HCT116 (cell line): Measurements from ENCODE around the gene RRAD.

Source experiments
- CTCF ChIP-seq, 3 experiments: fragments of 200-600 bp in 1 of 3; sonication (generic) in 1 of 3; IDR thresholded peaks in 2 of 3; conservative IDR thresholded peaks in 1 of 3; 2 replicates each; pipeline ENCODE4 v1.5.1; 2012 to 2017; ENCODE audit warnings: low read depth in 2 of 3, low read length in 2 of 3, antibody characterized with exemption in 1 of 3, borderline replicate concordance in 1 of 3, control low read depth in 1 of 3, mild to moderate bottlenecking in 1 of 3, mixed read lengths in 1 of 3, mixed run types in 1 of 3, moderate library complexity in 1 of 3; ENCODE audit not compliant: insufficient read depth in 1 of 3
- EZH2 ChIP-seq: fragments of 200-600 bp; sonication (generic); IDR thresholded peaks from 2 replicates; pipeline ENCODE4 v1.6.1; 2017; ENCODE audit warnings: antibody characterized with exemption, mixed run types

- TF ChIP-seq EZH2 = no peak
- TF ChIP-seq CTCF (IDR thresholded peaks at IDR 0.05 in 2 of 3, conservative IDR thresholded peaks at IDR 0.05 in 1 of 3; ENCODE audit: borderline replicate concordance in 1 of 3, insufficient read depth in 1 of 3, low read depth in 2 of 3, low read length in 2 of 3) = no peak
These were observed 36.4 kb downstream of the RRAD start for GRCh38 chr16:66888647-66889615.
